WTC11 (cell line): Measurements from ENCODE around the gene ASIC2. TPM values are rescaled to one million over a fixed set of nuclear protein-coding genes. Genes with fewer than 3 reads are reported as not detected.

Experiments
- ATAC-seq: fragments of 200-7000 bp; cut with Tn5 transposase; 2 replicates; pipeline ENCODE4 v1.10.0; 2021; ENCODE audit warnings: mild to moderate bottlenecking, moderate library complexity
- CTCF ChIA-PET: fragments of 300-600 bp; sonication (Branson Sonifier 250); formaldehyde crosslinking; loops from one replicate; lab custom pipeline; 2021; ENCODE audit warnings: antibody characterized with exemption; lab: Charles Lee
- POLR2A ChIA-PET: fragments of 350-600 bp; sonication (Branson Sonifier 250); formaldehyde crosslinking; loops from one replicate; lab custom pipeline; 2021; ENCODE audit warnings: antibody characterized with exemption; lab: Charles Lee
- DNase-seq: peaks from one replicate; pipeline ENCODE4 v3.0.0; 2021; ENCODE audit warnings: low spot score
- H3K27ac Mint-ChIP-seq: 2 replicates; pipeline ENCODE4 v1.8.0; 2021; ENCODE audit warnings: mixed read lengths
- H3K27me3 Mint-ChIP-seq: 2 replicates; pipeline ENCODE4 v1.8.0; 2021; ENCODE audit warnings: low read depth, mild to moderate bottlenecking, moderate library complexity, mixed read lengths
- H3K36me3 Mint-ChIP-seq: 2 replicates; pipeline ENCODE4 v1.8.0; 2021; ENCODE audit warnings: mixed read lengths
- H3K4me1 Mint-ChIP-seq: 2 replicates; pipeline ENCODE4 v1.8.0; 2022; ENCODE audit warnings: mixed read lengths
- H3K4me3 Mint-ChIP-seq: 2 replicates; pipeline ENCODE4 v1.8.0; 2021; ENCODE audit warnings: mild to moderate bottlenecking, moderate library complexity, mixed read lengths
- H3K9me3 Mint-ChIP-seq: 2 replicates; pipeline ENCODE4 v1.8.0; 2021; ENCODE audit warnings: mixed read lengths
- AFF4 ChIP-seq: sonication (generic); formaldehyde crosslinking; IDR thresholded peaks from 2 replicates; pipeline ENCODE4 v1.8.1; 2023; ENCODE audit warnings: mild to moderate bottlenecking, missing genetic modification reagents, borderline replicate concordance
- ATF1 ChIP-seq: sonication (generic); formaldehyde crosslinking; IDR thresholded peaks from 2 replicates; pipeline ENCODE4 v1.8.1; 2023; ENCODE audit warnings: mild to moderate bottlenecking, moderate library complexity, missing genetic modification reagents
- ATF6 ChIP-seq: sonication (generic); formaldehyde crosslinking; IDR thresholded peaks from 2 replicates; pipeline ENCODE4 v1.8.1; 2023; ENCODE audit warnings: mild to moderate bottlenecking, missing genetic modification reagents
- CDX4 ChIP-seq: fragments of 250-450 bp; sonication (Bioruptor Pico); IDR thresholded peaks from 2 replicates; pipeline ENCODE4 v1.9.0; 2021; ENCODE audit warnings: moderate library complexity, mild to moderate bottlenecking, inconsistent platforms, borderline replicate concordance
- FOXP1 ChIP-seq: sonication (generic); formaldehyde crosslinking; IDR thresholded peaks from 2 replicates; pipeline ENCODE4 v1.8.0; 2022; ENCODE audit warnings: missing genetic modification reagents, mild to moderate bottlenecking, moderate library complexity, borderline replicate concordance
- FOXP4 ChIP-seq: sonication (generic); formaldehyde crosslinking; IDR thresholded peaks from 2 replicates; pipeline ENCODE4 v1.8.0; 2022; ENCODE audit warnings: mild to moderate bottlenecking, missing genetic modification reagents
- GRHL2 ChIP-seq: fragments of 250-450 bp; sonication (Bioruptor Pico); IDR thresholded peaks from 2 replicates; pipeline ENCODE4 v1.8.0; 2022; ENCODE audit warnings: mild to moderate bottlenecking, moderate library complexity; ENCODE audit not compliant: insufficient replicate concordance, severe bottlenecking
- GTF2I ChIP-seq: fragments of 250-450 bp; sonication (Bioruptor Pico); conservative IDR thresholded peaks from 2 replicates; pipeline ENCODE4 v1.4.0; 2021; ENCODE audit warnings: mild to moderate bottlenecking
- KAT7 ChIP-seq: sonication (generic); formaldehyde crosslinking; IDR thresholded peaks from 2 replicates; pipeline ENCODE4 v1.8.1; 2023; ENCODE audit warnings: missing genetic modification reagents, mild to moderate bottlenecking, borderline replicate concordance
- MLX ChIP-seq: sonication (generic); formaldehyde crosslinking; IDR thresholded peaks from 2 replicates; pipeline ENCODE4 v1.8.1; 2023; ENCODE audit warnings: mild to moderate bottlenecking, missing genetic modification reagents, moderate library complexity
- NFE2L1 ChIP-seq: sonication (generic); formaldehyde crosslinking; IDR thresholded peaks from 2 replicates; pipeline ENCODE4 v1.8.1; 2023; ENCODE audit warnings: missing genetic modification reagents
- NR1H2 ChIP-seq: sonication (generic); formaldehyde crosslinking; IDR thresholded peaks from 2 replicates; pipeline ENCODE4 v1.9.0; 2021; ENCODE audit warnings: mild to moderate bottlenecking, moderate library complexity, missing genetic modification reagents
- USF1 ChIP-seq: sonication (generic); formaldehyde crosslinking; IDR thresholded peaks from 2 replicates; pipeline ENCODE4 v1.8.0; 2022; ENCODE audit warnings: mild to moderate bottlenecking, missing genetic modification reagents
- ZNF121 ChIP-seq: sonication (generic); formaldehyde crosslinking; IDR thresholded peaks from 2 replicates; pipeline ENCODE4 v1.8.0; 2023; ENCODE audit warnings: missing genetic modification reagents
- ZNF219 ChIP-seq: sonication (generic); formaldehyde crosslinking; IDR thresholded peaks from 2 replicates; pipeline ENCODE4 v1.8.0; 2023; ENCODE audit warnings: missing genetic modification reagents, mild to moderate bottlenecking, borderline replicate concordance
- ZNF281 ChIP-seq: sonication (generic); formaldehyde crosslinking; IDR thresholded peaks from 2 replicates; pipeline ENCODE4 v1.8.0; 2023; ENCODE audit warnings: mild to moderate bottlenecking, missing genetic modification reagents
- ZNF396 ChIP-seq: fragments of 250-450 bp; sonication (Bioruptor Pico); IDR thresholded peaks from 2 replicates; pipeline ENCODE4 v1.8.0; 2021; ENCODE audit warnings: mild to moderate bottlenecking, moderate library complexity, borderline replicate concordance
- ZNF671 ChIP-seq: fragments of 250-450 bp; sonication (Bioruptor Pico); IDR thresholded peaks from 2 replicates; pipeline ENCODE4 v1.8.0; 2021; ENCODE audit warnings: mild to moderate bottlenecking
- total RNA-seq: library from RNA; stranded (reverse); gene quantifications from 3 replicates; pipeline ENCODE4 v1.2.3, GENCODE V29; 2021

Gene ASIC2
- total RNA-seq, 1 experiment from 2014 or later = 2.7 TPM

GRCh38 chr17:33324736-33325135 is 31.6 kb upstream of the ASIC2 start:
- Mint-ChIP-seq H3K27ac (no peak overlapping the region), H3K9me3 (no peaks in the 10 kb centered on the region), H3K36me3 (no peaks in the 10 kb centered on the region), H3K27me3 (peaks cover 30% of the 10 kb centered on the region), H3K4me3 (no peak overlapping the region), H3K4me1 (no peaks in the 10 kb centered on the region)
- ATAC-seq = no peak
- TF ChIP-seq GRHL2 (no peak), FOXP1 (no peak), NFE2L1 (CRISPR knock-in tag) (no peak), ZNF396 (CRISPR knock-in tag) (no peak), NR1H2 (CRISPR knock-in tag) (no peak), ATF6 (CRISPR knock-in tag) (no peak), ZNF121 (CRISPR knock-in tag) (no peak), ZNF671 (CRISPR knock-in tag) (no peak), GTF2I (CRISPR knock-in tag) (no peak), ATF1 (CRISPR knock-in tag) (no peak), ZNF219 (CRISPR knock-in tag) (no peak), MLX (CRISPR knock-in tag) (no peak), AFF4 (no peak), ZNF281 (CRISPR knock-in tag) (no peak), KAT7 (no peak), CDX4 (CRISPR knock-in tag) (no peak)
- CTCF ChIA-PET = no interaction called here
- DNase-seq = no peak
- POLR2A ChIA-PET = interaction anchor here (0.6 kb wide), 1 partner anchor 36 kb away, joined by 3 read pairs; no protein-coding TSS in a partner anchor

- Mint-ChIP-seq H3K27ac (no peak overlapping the region), H3K4me3 (no peak overlapping the region), H3K27me3 (peaks cover 34% of the 10 kb centered on the region), H3K36me3 (no peaks in the 10 kb centered on the region), H3K9me3 (no peaks in the 10 kb centered on the region), H3K4me1 (peaks cover 6% of the 10 kb centered on the region)
- ATAC-seq (no peak), DNase-seq (no peak)
- ChIA-PET CTCF (no interaction called here), POLR2A (no interaction called here)
- TF ChIP-seq KAT7 (no peak), AFF4 (no peak), USF1 (no peak), FOXP4 (CRISPR knock-in tag) (no peak)
These were observed 29.0 kb upstream of the ASIC2 start for GRCh38 chr17:33322063-33322462.
